NCI-H510A treated with DMSO at 0.1 percent for 48 hours (cell line): Measurements from ENCODE around the gene TIMM50.
A peak's percentile ranks its signal among the peaks of the same experiment; 100 is the strongest.
"Not testable (repeated sequence)": the region's sequence is repeated elsewhere in the genome, so short reads cannot be mapped to it uniquely, and the experiment has no call there.

Source experiments
- DNase-seq: peaks from one replicate; lab custom pipeline; 2025; lab: John Stamatoyannopoulos, UW

TIMM50 gene

GRCh38 chr19:39469567-39469966, 11.1 kb upstream of the TIMM50 start:
- DNase-seq = no peak

GRCh38 chr19:39470724-39471339, 9.8 kb upstream of the TIMM50 start:
- no peak for DNase-seq

- no peak for DNase-seq
These were observed 8.7 kb upstream of the TIMM50 start for GRCh38 chr19:39471756-39472536.

GRCh38 chr19:39472746-39473442, 7.7 kb upstream of the TIMM50 start:
- DNase-seq = no peak

GRCh38 chr19:39473443-39473960, 7.1 kb upstream of the TIMM50 start:
- DNase-seq = no peak

- peak; percentile 36 for DNase-seq
These were observed 6.5 kb upstream of the TIMM50 start for GRCh38 chr19:39474139-39474620.

- DNase-seq = no peak
These were observed 4.9 kb upstream of the TIMM50 start for GRCh38 chr19:39475748-39476147.

- DNase-seq = not testable (repeated sequence)
These were observed 1.3 kb upstream of the TIMM50 start for GRCh38 chr19:39479319-39479801.

GRCh38 chr19:39479916-39480315, 722 bp upstream of the TIMM50 start:
- DNase-seq = no peak

- DNase-seq = no peak
These were observed 549 bp downstream of the TIMM50 start for GRCh38 chr19:39481229-39481545.

GRCh38 chr19:39481676-39482075, 1.0 kb downstream of the TIMM50 start:
- DNase-seq = no peak

GRCh38 chr19:39483141-39483540, 2.5 kb downstream of the TIMM50 start:
- no peak for DNase-seq

- DNase-seq = no peak
These were observed 9.1 kb downstream of the TIMM50 start for GRCh38 chr19:39489756-39490155.

- DNase-seq = no peak
These were observed 11.6 kb downstream of the TIMM50 start for GRCh38 chr19:39492225-39492624.

GRCh38 chr19:39492788-39493187, 12.2 kb downstream of the TIMM50 start:
- no peak for DNase-seq

GRCh38 chr19:39494661-39495060, 14.0 kb downstream of the TIMM50 start:
- DNase-seq = no peak

GRCh38 chr19:39496063-39496462, 15.4 kb downstream of the TIMM50 start:
- DNase-seq = no peak

GRCh38 chr19:39497701-39497995, 17.0 kb downstream of the TIMM50 start:
- DNase-seq = peak; percentile 72

GRCh38 chr19:39497996-39498797, 17.6 kb downstream of the TIMM50 start:
- peak; percentile 72 for DNase-seq

- peak; percentile 70 for DNase-seq
These were observed 18.4 kb downstream of the TIMM50 start, which contains the start of gene DLL3 for GRCh38 chr19:39498798-39499642. DLL3 (plus strand) TSS chr19:39498947; CDS start chr19:39498975, 28 bp downstream.

- DNase-seq = no peak
These were observed 19.3 kb downstream of the TIMM50 start for GRCh38 chr19:39499932-39500331.
